Measurements from ENCODE around the gene PSMB9. TPM values are rescaled to one million over a fixed set of nuclear protein-coding genes. Genes with fewer than 3 reads are reported as not detected.
A peak's percentile ranks its signal among the peaks of the same experiment; 100 is the strongest.

PSMB9 gene
- total and polyA plus RNA-seq, 2 experiments from 2014 or later: 2.8 to 5.5 TPM

- no peak for TF ChIP-seq ZNF462 (CRISPR knock-in tag; IDR thresholded peaks at IDR 0.05)
- TF ChIP-seq STAT1 (IDR thresholded peaks at IDR 0.05; ENCODE audit: unreplicated experiment): no peak
These were observed 13.1 kb downstream of the PSMB9 start (continued) for GRCh38 chr6:32867022-32867477.

GRCh38 chr6:32867554-32868256 is 13.7 kb downstream of the PSMB9 start:
- Histone ChIP-seq H2AFZ (no peak overlapping the region), H3K27me3 (ENCODE audit: insufficient read depth) (no peaks in the 10 kb centered on the region), H3F3A (replicated peaks; ENCODE audit: low read depth) (no peaks in the 10 kb centered on the region), H3K4me3 (no peak overlapping the region), H3K4me2 (no peak overlapping the region), H3K27ac (ENCODE audit: low read depth) (no peak overlapping the region), H3K4me1 (ENCODE audit: insufficient read depth) (no peaks in the 10 kb centered on the region), H3K79me2 (replicated peaks; ENCODE audit: insufficient read depth) (no peaks in the 10 kb centered on the region), H3K36me3 (ENCODE audit: insufficient read depth) (no peaks in the 10 kb centered on the region), H3K9me2 (ENCODE audit: insufficient read depth) (no peaks in the 10 kb centered on the region), H4K20me1 (replicated peaks; ENCODE audit: insufficient read depth) (no peaks in the 10 kb centered on the region)
- Mint-ChIP-seq H3K27ac (no peak overlapping the region), H3K36me3 (ENCODE audit: low read depth) (no peaks in the 10 kb centered on the region), H3K9me3 (no peaks in the 10 kb centered on the region; the same call in 2 of the 3 replicates), H3K4me1 (0 out of 3 replicates have a peak, but pooled peaks cover 3% of the 10 kb centered on the region), H3K27me3 (ENCODE audit: insufficient read depth, low read depth, poor library complexity) (peaks cover 4% of the 10 kb centered on the region), H3K4me3 (no peak overlapping the region)
- TF ChIP-seq NANOG (IDR thresholded peaks at IDR 0.05; ENCODE audit: borderline replicate concordance): no peak
- TF ChIP-seq ZNF114 (CRISPR knock-in tag; IDR thresholded peaks at IDR 0.05): no peak
- TF ChIP-seq EZH2 (IDR thresholded peaks at IDR 0.05; ENCODE audit: low read depth, unreplicated experiment): no peak
- DNase-seq (ENCODE audit: low spot score) (no peak), ATAC-seq (peak; percentile 25; the same call in 2 of the 3 replicates)
